Neural cell (in vitro differentiated cells): ENCODE data around the gene FAM200C. TPM values are rescaled to one million over a fixed set of nuclear protein-coding genes. Genes with fewer than 3 reads are reported as not detected.

Source experiments
- H2AFZ ChIP-seq: fragments of 200-600, 300-800 bp; sonication (generic), shearing (Covaris generic); 2 replicates; pipeline ENCODE4 v1.6.0; 2014; ENCODE audit warnings: low read depth, mild to moderate bottlenecking, antibody characterized with exemption, low read length, moderate library complexity
- H3F3A ChIP-seq: fragments of 200-600 bp; shearing (Covaris generic); 2 replicates; pipeline ENCODE4 v1.6.1; 2016; ENCODE audit warnings: mild to moderate bottlenecking, moderate library complexity, mixed read lengths, antibody characterized with exemption, low read length; ENCODE audit not compliant: insufficient read depth, poor library complexity, severe bottlenecking
- H3K27ac ChIP-seq: fragments of 200-600, 300-800 bp; sonication (generic), shearing (Covaris generic); 2 replicates; pipeline ENCODE4 v1.5.1; 2014; ENCODE audit warnings: mild to moderate bottlenecking, low read length, moderate library complexity
- H3K27me3 ChIP-seq: fragments of 300-800, 200-600 bp; sonication (generic), shearing (Covaris generic); 2 replicates; pipeline ENCODE4 v1.6.0; 2014; ENCODE audit warnings: mild to moderate bottlenecking, low read depth, low read length, moderate library complexity; ENCODE audit not compliant: insufficient read depth
- H3K36me3 ChIP-seq: fragments of 300-800, 200-600 bp; sonication (generic), shearing (Covaris generic); 2 replicates; pipeline ENCODE4 v1.5.1; 2014; ENCODE audit warnings: mild to moderate bottlenecking, antibody characterized with exemption, low read length, moderate library complexity; ENCODE audit not compliant: insufficient read depth
- H3K4me2 ChIP-seq: fragments of 300-800, 200-600 bp; sonication (generic), shearing (Covaris generic); 2 replicates; pipeline ENCODE4 v1.6.0; 2014; ENCODE audit warnings: mild to moderate bottlenecking, low read length
- H3K4me3 ChIP-seq: fragments of 300-800, 200-600 bp; sonication (generic), shearing (Covaris generic); 2 replicates; pipeline ENCODE4 v1.5.1; 2014; ENCODE audit warnings: mild to moderate bottlenecking, low read length, moderate library complexity
- H3K79me2 ChIP-seq: fragments of 200-600 bp; shearing (Covaris generic); replicated peaks from 2 replicates; pipeline ENCODE4 v1.6.0; 2014; ENCODE audit warnings: mild to moderate bottlenecking, low read length, moderate library complexity; ENCODE audit not compliant: insufficient read depth
- H3K9ac ChIP-seq: fragments of 300-800, 200-600 bp; sonication (generic), shearing (Covaris generic); 2 replicates; pipeline ENCODE4 v1.6.1; 2016; ENCODE audit warnings: mild to moderate bottlenecking, low read length, mixed read lengths
- H3K9me2 ChIP-seq: fragments of 200-600 bp; shearing (Covaris generic); 2 replicates; pipeline ENCODE4 v1.6.1; 2016; ENCODE audit warnings: mild to moderate bottlenecking, low read length, mixed read lengths; ENCODE audit not compliant: insufficient read depth
- H3K9me3 ChIP-seq: fragments of 200-600, 300-800 bp; sonication (generic), shearing (Covaris generic); 2 replicates; pipeline ENCODE4 v1.6.1; 2016; ENCODE audit warnings: mild to moderate bottlenecking, mixed run types, low read length, moderate library complexity, mixed read lengths
- H4K20me1 ChIP-seq: fragments of 200-600 bp; shearing (Covaris generic); 2 replicates; pipeline ENCODE4 v1.6.1; 2016; ENCODE audit warnings: mild to moderate bottlenecking, mixed run types; ENCODE audit not compliant: insufficient read depth
- CTCF ChIP-seq: fragments of 450-650 bp; IDR thresholded peaks from 2 replicates; pipeline ENCODE4 v1.5.1; 2014; ENCODE audit warnings: antibody characterized with exemption, mild to moderate bottlenecking, moderate library complexity; ENCODE audit not compliant: poor library complexity, severe bottlenecking
- EP300 ChIP-seq: fragments of 450-650 bp; conservative IDR thresholded peaks from 2 replicates; pipeline ENCODE4 v1.6.1; 2014; ENCODE audit warnings: antibody characterized with exemption, mild to moderate bottlenecking, moderate library complexity; ENCODE audit not compliant: poor library complexity, severe bottlenecking
- EZH2 ChIP-seq: fragments of 200-600, 300-800 bp; shearing (Covaris generic), sonication (generic); IDR thresholded peaks from 2 replicates; pipeline ENCODE4 v1.6.1; 2014; ENCODE audit warnings: antibody characterized with exemption, low read length, borderline replicate concordance, mild to moderate bottlenecking; ENCODE audit not compliant: insufficient read depth, poor library complexity, severe bottlenecking
- MXI1 ChIP-seq: fragments of 450-650 bp; conservative IDR thresholded peaks from 2 replicates; pipeline ENCODE4 v1.6.1; 2014; ENCODE audit warnings: antibody characterized with exemption, mild to moderate bottlenecking; ENCODE audit not compliant: poor library complexity, severe bottlenecking
- POLR2AphosphoS5 ChIP-seq: IDR thresholded peaks from 2 replicates; pipeline ENCODE4 v1.6.1; 2012
- RAD21 ChIP-seq: fragments of 450-650 bp; conservative IDR thresholded peaks from 2 replicates; pipeline ENCODE4 v1.6.1; 2014; ENCODE audit warnings: antibody characterized with exemption, mild to moderate bottlenecking, moderate library complexity
- REST ChIP-seq: IDR thresholded peaks from 2 replicates; pipeline ENCODE4 v1.6.1; 2012; ENCODE audit warnings: borderline replicate concordance
- SMC3 ChIP-seq: fragments of 450-650 bp; conservative IDR thresholded peaks from 2 replicates; pipeline ENCODE4 v1.6.1; 2014; ENCODE audit warnings: antibody characterized with exemption, mild to moderate bottlenecking, moderate library complexity; ENCODE audit not compliant: poor library complexity
- TAF1 ChIP-seq: IDR thresholded peaks from 2 replicates; pipeline ENCODE4 v1.6.1; 2012; ENCODE audit warnings: low read depth
- polyA plus RNA-seq: library from polyadenylated mRNA; depleted of rRNA; stranded (reverse); fragments of >200 nt; gene quantifications from 2 replicates; pipeline ENCODE4 v1.2.3, GENCODE V29; 2014

FAM200C gene
- polyA plus RNA-seq, 1 donor from 2014 or later = 21.6 TPM

- Histone ChIP-seq H3K36me3 (no peaks in the 10 kb centered on the region), H3K4me3 (no peak overlapping the region), H3K9ac (no peak overlapping the region), H4K20me1 (no peaks in the 10 kb centered on the region), H3K9me3 (no peaks in the 10 kb centered on the region), H3F3A (no peaks in the 10 kb centered on the region), H3K27ac (no peak overlapping the region), H3K27me3 (no peaks in the 10 kb centered on the region), H3K4me2 (no peak overlapping the region), H3K79me2 (no peaks in the 10 kb centered on the region), H2AFZ (no peak overlapping the region), H3K9me2 (no peaks in the 10 kb centered on the region)
- no peak for TF ChIP-seq EZH2
These were observed 47.5 kb downstream of the FAM200C start for GRCh38 chr5:160352308-160352707.

GRCh38 chr5:160349935-160350303, 49.9 kb downstream of the FAM200C start:
- H3F3A ChIP-seq = no peaks in the 10 kb centered on the region
- no peak overlapping the region for H2AFZ ChIP-seq
- no peak overlapping the region for H3K27ac ChIP-seq
- no peak overlapping the region for H3K4me3 ChIP-seq
- H3K4me2 ChIP-seq = no peak overlapping the region
- no peak overlapping the region for H3K9ac ChIP-seq
- H4K20me1 ChIP-seq = no peaks in the 10 kb centered on the region
- no peaks in the 10 kb centered on the region for H3K27me3 ChIP-seq
- no peaks in the 10 kb centered on the region for H3K79me2 ChIP-seq
- H3K9me3 ChIP-seq = no peaks in the 10 kb centered on the region
- H3K9me2 ChIP-seq = no peaks in the 10 kb centered on the region
- TF ChIP-seq EZH2 (no peak), MXI1 (no peak), TAF1 (no peak), SMC3 (no peak), POLR2AphosphoS5 (no peak), EP300 (no peak), REST (no peak), RAD21 (no peak), CTCF (no peak)
- H3K36me3 ChIP-seq = no peaks in the 10 kb centered on the region

GRCh38 chr5:160349249-160349934, 50.5 kb downstream of the FAM200C start:
- H3K27me3 ChIP-seq = no peaks in the 10 kb centered on the region
- no peaks in the 10 kb centered on the region for H3F3A ChIP-seq
- no peak overlapping the region for H3K4me3 ChIP-seq
- H3K9me3 ChIP-seq = no peaks in the 10 kb centered on the region
- no peak overlapping the region for H3K4me2 ChIP-seq
- TF ChIP-seq CTCF (no peak), TAF1 (no peak), REST (no peak), POLR2AphosphoS5 (no peak), EP300 (no peak), SMC3 (no peak), EZH2 (no peak), MXI1 (no peak), RAD21 (no peak)
- no peak overlapping the region for H3K27ac ChIP-seq
- no peaks in the 10 kb centered on the region for H3K79me2 ChIP-seq
- no peak overlapping the region for H3K9ac ChIP-seq
- no peaks in the 10 kb centered on the region for H3K9me2 ChIP-seq
- H2AFZ ChIP-seq = no peak overlapping the region
- H4K20me1 ChIP-seq = no peaks in the 10 kb centered on the region
- H3K36me3 ChIP-seq = no peaks in the 10 kb centered on the region
